HepG2 (cell line): ENCODE data around the gene ACOXL. TPM values are rescaled to one million over a fixed set of nuclear protein-coding genes. Genes with fewer than 3 reads are reported as not detected.

ENCODE experiments used
- ATAC-seq: fragments of 200-7000 bp; cut with Tn5 transposase; 3 replicates; pipeline ENCODE4 v1.9.1; 2020; ENCODE audit warnings: mild to moderate bottlenecking, moderate library complexity
- BruUV-seq: library from RNA; stranded (reverse); fragments of 400-500 nt; replicated peaks from 2 replicates; lab custom pipeline; 2021; lab: Mats Ljungman, UMichigan
- CTCF ChIA-PET: fragments of 300-600 bp; formaldehyde crosslinking; extraction: SDS; loops from one replicate; lab custom pipeline; 2021; ENCODE audit warnings: low total read pairs, inconsistent platforms, low intra/inter-chr PET ratio; lab: Yijun Ruan, JAX
- POLR2A ChIA-PET: fragments of 350-600 bp; sonication (Branson Sonifier 250); formaldehyde crosslinking; loops from one replicate; lab custom pipeline; 2020; ENCODE audit warnings: antibody characterized with exemption, inconsistent platforms; lab: Yijun Ruan, JAX
- DNase-seq: peaks from one replicate; pipeline ENCODE4 v3.0.0-alpha.2; 2015; ENCODE audit warnings: low spot score
- FAIRE-seq: peaks from 3 replicates; lab custom pipeline; 2011; peaks lifted over from hg19 to GRCh38; lab: Jason Lieb, UNC
- H2AFZ ChIP-seq: one replicate; pipeline ENCODE4 v1.6.1; 2011; ENCODE audit warnings: low read length, inconsistent platforms
- H3K27ac ChIP-seq: fragments of 300-600 bp; 3 replicates; pipeline ENCODE4 v1.8.0; 2011; ENCODE audit warnings: mixed run types, mild to moderate bottlenecking, mixed read lengths, low read length, inconsistent platforms; ENCODE audit not compliant: insufficient read depth; ENCODE audit errors: extremely low read length
- H3K27me3 ChIP-seq, 2 experiments: fragments of 200-600 bp in 1 of 2; 2 replicates in 1 of 2; 3 replicates in 1 of 2; pipeline versions ENCODE4 v1.6.0 to v1.8.0; 2011; ENCODE audit warnings: low read length in 2 of 2, mild to moderate bottlenecking in 2 of 2, moderate library complexity in 2 of 2, inconsistent platforms in 1 of 2; ENCODE audit not compliant: insufficient read depth in 2 of 2, control insufficient read depth in 1 of 2
- H3K36me3 ChIP-seq, 2 experiments: fragments of 200-600 bp in 1 of 2; replicated peaks in 1 of 2; 2 replicates in 1 of 2; 3 replicates in 1 of 2; pipeline versions ENCODE4 v1.5.1 to v1.8.0; 2011; ENCODE audit warnings: low read length in 2 of 2, inconsistent platforms in 1 of 2; ENCODE audit not compliant: insufficient read depth in 2 of 2, control insufficient read depth in 1 of 2
- H3K4me1 ChIP-seq: 2 replicates; pipeline ENCODE4 v1.5.1; 2012; ENCODE audit warnings: low read length, inconsistent platforms; ENCODE audit not compliant: insufficient read depth
- H3K4me2 ChIP-seq: 2 replicates; pipeline ENCODE4 v1.6.0; 2011; ENCODE audit warnings: low read depth, low read length, inconsistent platforms
- H3K4me3 ChIP-seq, 3 experiments: fragments of 200-600 bp in 1 of 3; sonication (generic), shearing (Covaris generic) in 1 of 3; replicated peaks in 1 of 3; 2 replicates each; pipeline ENCODE4 v1.5.1; 2011 to 2016; ENCODE audit warnings: low read length in 3 of 3, inconsistent platforms in 2 of 3, low read depth in 2 of 3, mild to moderate bottlenecking in 2 of 3, control low read depth in 1 of 3, mixed read lengths in 1 of 3; ENCODE audit not compliant: insufficient read depth in 1 of 3
- H3K79me2 ChIP-seq: one replicate; pipeline ENCODE4 v1.6.1; 2011; ENCODE audit warnings: low read length, inconsistent platforms; ENCODE audit not compliant: insufficient read depth
- H3K9ac ChIP-seq: 2 replicates; pipeline ENCODE4 v1.6.0; 2011; ENCODE audit warnings: mild to moderate bottlenecking, low read depth, low read length, inconsistent platforms; ENCODE audit not compliant: insufficient read depth
- H3K9me3 ChIP-seq: 2 replicates; pipeline ENCODE4 v1.5.1; 2012; ENCODE audit warnings: mild to moderate bottlenecking, low read length
- H4K20me1 ChIP-seq: 2 replicates; pipeline ENCODE4 v1.6.0; 2011; ENCODE audit warnings: inconsistent platforms, mild to moderate bottlenecking, low read length, moderate library complexity; ENCODE audit not compliant: insufficient read depth
- CREB1 ChIP-seq, 2 experiments: fragments of 450-650 bp in 1 of 2; IDR thresholded peaks; 2 replicates each; pipeline ENCODE4 v1.6.1; 2016 to 2017; ENCODE audit warnings: control low read depth in 1 of 2, mild to moderate bottlenecking in 1 of 2, missing compliant biosample characterization in 1 of 2, missing genetic modification characterization in 1 of 2
- CSRNP1 ChIP-seq: sonication (generic); formaldehyde crosslinking; IDR thresholded peaks from 2 replicates; pipeline ENCODE4 v1.8.1; 2023; ENCODE audit warnings: mild to moderate bottlenecking, missing genetic modification reagents
- KAT8 ChIP-seq: IDR thresholded peaks from 2 replicates; pipeline ENCODE4 v1.6.1; 2016; ENCODE audit warnings: missing genetic modification reagents, missing compliant biosample characterization
- MBNL3 ChIP-seq: fragments of 250-450 bp; sonication (Bioruptor Pico); conservative IDR thresholded peaks from 2 replicates; pipeline ENCODE4 v1.8.0; 2022; ENCODE audit warnings: mild to moderate bottlenecking, inconsistent platforms
- POLR2G ChIP-seq: fragments of 200-400 bp; formaldehyde crosslinking; IDR thresholded peaks from 2 replicates; pipeline ENCODE4 v1.6.1; 2018; ENCODE audit warnings: mild to moderate bottlenecking, low read depth, low read length, moderate library complexity
- ZNF17 ChIP-seq: sonication (generic); formaldehyde crosslinking; IDR thresholded peaks from 2 replicates; pipeline ENCODE4 v1.5.0; 2020; ENCODE audit warnings: mild to moderate bottlenecking, missing genetic modification reagents
- ZNF280D ChIP-seq: sonication (generic); formaldehyde crosslinking; IDR thresholded peaks from 2 replicates; pipeline ENCODE4 v1.5.1; 2020; ENCODE audit warnings: mild to moderate bottlenecking, missing genetic modification reagents
- ZNF546 ChIP-seq: sonication (generic); formaldehyde crosslinking; conservative IDR thresholded peaks from 2 replicates; pipeline ENCODE4 v1.8.1; 2023; ENCODE audit warnings: mild to moderate bottlenecking, missing genetic modification reagents
- ZNF557 ChIP-seq: sonication (generic); formaldehyde crosslinking; IDR thresholded peaks from 2 replicates; pipeline ENCODE4 v1.4.0; 2020; ENCODE audit warnings: missing genetic modification reagents
- ZNF780A ChIP-seq: sonication (generic); formaldehyde crosslinking; IDR thresholded peaks from 2 replicates; pipeline ENCODE4 v1.8.0; 2022; ENCODE audit warnings: mild to moderate bottlenecking, missing genetic modification reagents, moderate library complexity
- WGBS: methylation state at CpG from one replicate; pipeline ENCODE4 v1.1.6; 2017; ENCODE audit warnings: low lambda C conversion rate; 5-methylcytosine and 5-hydroxymethylcytosine counted together
- in situ Hi-C: cut with HindIII; loops from 2 replicates; pipeline ENCODE4 v1.10.0; 2017; ENCODE audit warnings: low pct_unique_long_range_greater_than_20kb; ENCODE audit not compliant: extremely low pct_ligation_motif_present
- intact Hi-C: fragments of 100-400 bp; cut with micrococcal nuclease; formaldehyde crosslinking; loops from one replicate; pipeline ENCODE4 v1.10.0; 2022; ENCODE audit not compliant: unreplicated experiment
- polyA plus RNA-seq, 8 experiments: library from polyadenylated mRNA; depleted of rRNA in 3 of 8; stranded (reverse) in 7 of 8; unstranded in 1 of 8; fragments of >200 nt; fragmentation: Illumina TruSeq in 4 of 8; extraction: Trizol in 4 of 8; gene quantifications; 2 replicates each; pipeline versions ENCODE4 v1.2.1 to v1.2.3, GENCODE V29; 2011 to 2016; ENCODE audit warnings: low read depth in 4 of 8, missing spikeins in 1 of 8, mixed read lengths in 1 of 8; ENCODE audit not compliant: insufficient read depth in 1 of 8
- total RNA-seq, 5 experiments: library from RNA; depleted of rRNA; stranded (reverse); fragments of >200 nt; fragmentation: Illumina TruSeq; extraction: Trizol; gene quantifications; 2 replicates each; pipeline ENCODE4 v1.2.3, GENCODE V29; 2016; ENCODE audit warnings: low read depth in 1 of 5
- TF ChIP-seq, protein P1 (sequence below): IDR thresholded peaks from 2 replicates; pipeline ENCODE4 v1.6.1; 2016; ENCODE audit warnings: mild to moderate bottlenecking, missing biosample characterization, missing genetic modification reagents
- TF ChIP-seq, protein P2 (sequence below): sonication (generic); formaldehyde crosslinking; IDR thresholded peaks from 2 replicates; pipeline ENCODE4 v1.5.0; 2020; ENCODE audit warnings: mild to moderate bottlenecking, missing genetic modification reagents, moderate library complexity

Gene ACOXL
- total and polyA plus RNA-seq, 2 of the 13 experiments (the other 11 are each of a cell fraction or from before 2014, with no cell fraction given) = not detected

- H3K4me3 ChIP-seq = no peak overlapping the region
- WGBS = 19% methylated on average over 10 of the region's 10 CpGs
- in situ Hi-C loops (no loop called here), intact Hi-C loops (no loop called here)
- no peaks in the 10 kb centered on the region for H3K9me3 ChIP-seq
- no peaks in the 10 kb centered on the region for H3K27me3 ChIP-seq
- no peak overlapping the region for H3K4me2 ChIP-seq
- no peaks in the 10 kb centered on the region for H3K36me3 ChIP-seq
- TF ChIP-seq MBNL3 (CRISPR knock-in tag) (no peak), ZNF546 (CRISPR knock-in tag) (no peak), ZNF557 (CRISPR knock-in tag) (no peak), CREB1 (IDR thresholded peaks at IDR 0.05) (no peak), CREB1 (CRISPR knock-in tag; IDR thresholded peaks at IDR 0.05) (no peak), ZNF280D (CRISPR knock-in tag) (no peak), ZNF17 (CRISPR knock-in tag) (no peak), CSRNP1 (CRISPR knock-in tag) (no peak), KAT8 (no peak), ZNF780A (CRISPR knock-in tag) (no peak), POLR2G (no peak)
- TF ChIP-seq, protein P1, sequence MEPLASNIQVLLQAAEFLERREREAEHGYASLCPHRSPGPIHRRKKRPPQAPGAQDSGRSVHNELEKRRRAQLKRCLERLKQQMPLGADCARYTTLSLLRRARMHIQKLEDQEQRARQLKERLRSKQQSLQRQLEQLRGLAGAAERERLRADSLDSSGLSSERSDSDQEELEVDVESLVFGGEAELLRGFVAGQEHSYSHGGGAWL (CRISPR knock-in tag) = no peak
- TF ChIP-seq, protein P2, sequence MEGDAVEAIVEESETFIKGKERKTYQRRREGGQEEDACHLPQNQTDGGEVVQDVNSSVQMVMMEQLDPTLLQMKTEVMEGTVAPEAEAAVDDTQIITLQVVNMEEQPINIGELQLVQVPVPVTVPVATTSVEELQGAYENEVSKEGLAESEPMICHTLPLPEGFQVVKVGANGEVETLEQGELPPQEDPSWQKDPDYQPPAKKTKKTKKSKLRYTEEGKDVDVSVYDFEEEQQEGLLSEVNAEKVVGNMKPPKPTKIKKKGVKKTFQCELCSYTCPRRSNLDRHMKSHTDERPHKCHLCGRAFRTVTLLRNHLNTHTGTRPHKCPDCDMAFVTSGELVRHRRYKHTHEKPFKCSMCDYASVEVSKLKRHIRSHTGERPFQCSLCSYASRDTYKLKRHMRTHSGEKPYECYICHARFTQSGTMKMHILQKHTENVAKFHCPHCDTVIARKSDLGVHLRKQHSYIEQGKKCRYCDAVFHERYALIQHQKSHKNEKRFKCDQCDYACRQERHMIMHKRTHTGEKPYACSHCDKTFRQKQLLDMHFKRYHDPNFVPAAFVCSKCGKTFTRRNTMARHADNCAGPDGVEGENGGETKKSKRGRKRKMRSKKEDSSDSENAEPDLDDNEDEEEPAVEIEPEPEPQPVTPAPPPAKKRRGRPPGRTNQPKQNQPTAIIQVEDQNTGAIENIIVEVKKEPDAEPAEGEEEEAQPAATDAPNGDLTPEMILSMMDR = no peak
- no peaks in the 10 kb centered on the region for H3K4me1 ChIP-seq
- ATAC-seq (no peak), FAIRE-seq (no peak), DNase-seq (no peak)
- no peak overlapping the region for H3K9ac ChIP-seq
- ChIA-PET CTCF (no interaction called here), POLR2A (no interaction called here)
- H3K27ac ChIP-seq = no peak overlapping the region
- H2AFZ ChIP-seq = no peak overlapping the region
- H3K79me2 ChIP-seq = no peaks in the 10 kb centered on the region
- H4K20me1 ChIP-seq = no peaks in the 10 kb centered on the region
- no TSS peak for BruUV-seq
Observed at GRCh38 chr2:110948027-110948674, 215.8 kb downstream of the ACOXL start.
